ENCODE measurements around the gene MIS12. TPM values are rescaled to one million over a fixed set of nuclear protein-coding genes. Genes with fewer than 3 reads are reported as not detected.

The MIS12 gene
- total and polyA plus RNA-seq, 2 of the 8 experiments (the other 6 are each of a cell fraction or from before 2014, with no cell fraction given) = 9.5 to 25.6 TPM

DNA sequence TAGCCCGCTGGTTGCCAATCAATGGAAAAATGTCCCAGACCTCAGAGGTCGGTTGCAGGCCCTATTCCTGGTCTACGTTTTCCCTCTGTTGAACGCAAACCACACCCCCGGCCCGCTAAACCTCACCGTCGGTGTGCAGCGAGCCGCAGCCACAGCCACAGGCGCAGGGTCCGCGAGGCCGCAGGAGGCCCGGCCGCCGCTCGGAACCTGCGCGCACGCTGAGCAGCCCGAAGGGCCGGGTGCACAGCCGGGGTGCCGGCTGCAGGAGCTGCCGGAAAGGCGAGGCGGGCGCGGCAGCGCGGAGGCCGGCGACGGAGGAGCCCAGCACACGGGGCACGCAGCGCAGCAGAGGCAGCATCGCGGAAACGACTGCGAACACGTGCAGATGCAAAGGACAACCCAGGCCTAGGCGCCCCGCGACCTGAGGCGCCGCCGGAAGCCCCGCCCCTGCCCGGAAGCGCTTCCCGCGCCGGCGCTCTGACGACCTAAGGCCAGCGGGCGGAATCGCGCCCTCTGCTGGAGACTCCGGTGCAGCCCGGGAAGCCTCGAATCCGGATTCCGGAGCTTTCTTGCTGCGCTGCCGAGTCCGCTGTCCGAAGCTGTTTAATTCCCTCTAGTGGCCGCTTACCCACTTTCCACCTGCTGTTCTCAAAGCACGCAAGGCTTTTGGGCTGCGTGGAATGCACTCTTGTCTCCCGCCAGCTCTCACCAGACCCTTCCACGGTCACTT lies 47.5 kb upstream of the MIS12 start, which contains the start of gene C1QBP (continued):
- TF ChIP-seq FOSL1 (IDR thresholded peaks at IDR 0.05; ENCODE audit: insufficient read depth, low read depth, low read length) (no peak), KDM4A (IDR thresholded peaks at IDR 0.05; ENCODE audit: low read depth, low read length, severe bottlenecking) (peak; percentile 98), RXRA (IDR thresholded peaks at IDR 0.05; ENCODE audit: insufficient read depth, low read depth, low read length) (no peak; the same call in 1 of the 2 replicates), GABPA (IDR thresholded peaks at IDR 0.05; ENCODE audit: borderline replicate concordance, insufficient read depth, low read length) (peak; percentile 79; the same call in 1 of the 2 replicates), EGR1 (IDR thresholded peaks at IDR 0.05; ENCODE audit: borderline replicate concordance, low read depth, low read length) (no peak), JUND (IDR thresholded peaks at IDR 0.05; ENCODE audit: low read length) (no peak), ATF2 (IDR thresholded peaks at IDR 0.05; ENCODE audit: low read length) (peak; percentile 53; the same call in 1 of the 2 replicates), GTF2F1 (IDR thresholded peaks at IDR 0.05; ENCODE audit: borderline replicate concordance, low read depth, low read length) (no peak), SIRT6 (IDR thresholded peaks at IDR 0.05; ENCODE audit: low read length) (no peak), TAF1 (IDR thresholded peaks at IDR 0.05; ENCODE audit: low read depth, low read length) (peak; percentile 81), HDAC2 (IDR thresholded peaks at IDR 0.05; ENCODE audit: borderline replicate concordance in 1 of 2, low read depth in 2 of 2, low read length in 2 of 2) (peak; percentile 54 to 97; a peak in 1 of 4 replicates), EP300 (IDR thresholded peaks at IDR 0.05; ENCODE audit: borderline replicate concordance in 1 of 2, low read depth in 2 of 2, low read length in 2 of 2) (no peak), ASH2L (IDR thresholded peaks at IDR 0.05; ENCODE audit: low read length) (peak; percentile 88), TAF7 (optimal IDR thresholded peaks at IDR 0.05; ENCODE audit: borderline replicate concordance, low read depth, low read length) (peak; percentile 46), POLR2AphosphoS5 (IDR thresholded peaks at IDR 0.05; ENCODE audit: low read depth, low read length) (peak; percentile 86), BCL11A (IDR thresholded peaks at IDR 0.05; ENCODE audit: low read depth in 2 of 2, low read length in 2 of 2) (no peak), EZH2 (IDR thresholded peaks at IDR 0.05; ENCODE audit: low read depth, low read length, severe bottlenecking) (no peak), CBX5 (IDR thresholded peaks at IDR 0.05; ENCODE audit: low read depth, low read length) (no peak), YY1 (IDR thresholded peaks at IDR 0.05; ENCODE audit: low read depth, low read length) (no peak), TEAD4 (IDR thresholded peaks at IDR 0.05; ENCODE audit: low read depth, low read length) (0 out of 2 replicates have a peak, but pooled peaks have one; percentile 23), SIX5 (IDR thresholded peaks at IDR 0.05; ENCODE audit: low read depth, low read length) (no peak)
- TF ChIP-seq, protein P1, sequence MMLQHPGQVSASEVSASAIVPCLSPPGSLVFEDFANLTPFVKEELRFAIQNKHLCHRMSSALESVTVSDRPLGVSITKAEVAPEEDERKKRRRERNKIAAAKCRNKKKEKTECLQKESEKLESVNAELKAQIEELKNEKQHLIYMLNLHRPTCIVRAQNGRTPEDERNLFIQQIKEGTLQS (IDR thresholded peaks at IDR 0.05; ENCODE audit: insufficient read depth, low read depth, low read length) = peak; percentile 65
